GM18526 (cell line): ENCODE data around the gene GDF15.

ENCODE experiments used
- POLR2A ChIP-seq: IDR thresholded peaks from 3 replicates; pipeline ENCODE4 v1.6.1; 2011; ENCODE audit not compliant: insufficient read length; ENCODE audit errors: extremely low read depth

The GDF15 gene

GRCh38 chr19:18438331-18439024 is 52.5 kb downstream of the GDF15 start:
- no peak for TF ChIP-seq POLR2A
